ENCODE results near the gene TYR.

DNA sequence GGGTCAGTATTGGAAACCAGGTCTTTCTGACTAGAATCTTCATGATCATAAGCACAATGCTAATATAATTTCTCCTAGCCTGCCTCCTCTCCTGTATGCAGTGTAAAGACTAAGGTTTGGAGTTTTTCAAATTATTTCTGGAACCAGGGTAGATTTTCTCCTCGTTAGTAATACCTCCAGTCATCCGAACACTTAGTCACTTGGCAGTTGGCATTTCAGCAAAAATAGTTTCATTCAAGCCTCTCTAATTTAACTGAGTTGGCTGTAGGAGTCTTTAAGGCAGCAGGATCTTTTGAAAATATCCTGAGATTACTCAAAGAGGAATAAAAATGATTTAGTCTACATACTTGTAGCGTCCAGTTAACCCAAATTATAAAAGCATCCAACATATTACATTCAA is 6.3 kb downstream of the TYR start:
- TF ChIP-seq, protein P1, sequence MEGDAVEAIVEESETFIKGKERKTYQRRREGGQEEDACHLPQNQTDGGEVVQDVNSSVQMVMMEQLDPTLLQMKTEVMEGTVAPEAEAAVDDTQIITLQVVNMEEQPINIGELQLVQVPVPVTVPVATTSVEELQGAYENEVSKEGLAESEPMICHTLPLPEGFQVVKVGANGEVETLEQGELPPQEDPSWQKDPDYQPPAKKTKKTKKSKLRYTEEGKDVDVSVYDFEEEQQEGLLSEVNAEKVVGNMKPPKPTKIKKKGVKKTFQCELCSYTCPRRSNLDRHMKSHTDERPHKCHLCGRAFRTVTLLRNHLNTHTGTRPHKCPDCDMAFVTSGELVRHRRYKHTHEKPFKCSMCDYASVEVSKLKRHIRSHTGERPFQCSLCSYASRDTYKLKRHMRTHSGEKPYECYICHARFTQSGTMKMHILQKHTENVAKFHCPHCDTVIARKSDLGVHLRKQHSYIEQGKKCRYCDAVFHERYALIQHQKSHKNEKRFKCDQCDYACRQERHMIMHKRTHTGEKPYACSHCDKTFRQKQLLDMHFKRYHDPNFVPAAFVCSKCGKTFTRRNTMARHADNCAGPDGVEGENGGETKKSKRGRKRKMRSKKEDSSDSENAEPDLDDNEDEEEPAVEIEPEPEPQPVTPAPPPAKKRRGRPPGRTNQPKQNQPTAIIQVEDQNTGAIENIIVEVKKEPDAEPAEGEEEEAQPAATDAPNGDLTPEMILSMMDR (IDR thresholded peaks at IDR 0.05) = no peak
- TF ChIP-seq POLR2A (IDR thresholded peaks at IDR 0.05) = no peak
